IMR-90 (cell line): ENCODE measurements around the gene EVA1A.

Source experiments
- BHLHE40 ChIP-seq: fragments of 150-350 bp; IDR thresholded peaks from 2 replicates; pipeline ENCODE4 v1.6.1; 2016; ENCODE audit warnings: mild to moderate bottlenecking, low read depth, low read length
- CEBPB ChIP-seq: IDR thresholded peaks from 2 replicates; pipeline ENCODE4 v1.6.1; 2012; ENCODE audit warnings: low read depth, low read length, improper control_type of control experiment
- NFE2L2 ChIP-seq: fragments of 150-350 bp; IDR thresholded peaks from 2 replicates; pipeline ENCODE4 v1.6.1; 2016; ENCODE audit warnings: low read depth, mild to moderate bottlenecking, low read length
- POLR2A ChIP-seq: IDR thresholded peaks from 2 replicates; pipeline ENCODE4 v1.6.1; 2012; ENCODE audit warnings: mild to moderate bottlenecking, low read depth, low read length
- RCOR1 ChIP-seq: IDR thresholded peaks from 2 replicates; pipeline ENCODE4 v1.6.1; 2012; ENCODE audit warnings: mild to moderate bottlenecking, low read length, improper control_type of control experiment; ENCODE audit not compliant: insufficient replicate concordance
- RFX5 ChIP-seq: IDR thresholded peaks from 2 replicates; pipeline ENCODE4 v1.8.0; 2012; ENCODE audit warnings: low read depth, mild to moderate bottlenecking, low read length, moderate library complexity
- SMC3 ChIP-seq: fragments of 150-350 bp; IDR thresholded peaks from 2 replicates; pipeline ENCODE4 v1.6.1; 2016; ENCODE audit warnings: low read depth, mild to moderate bottlenecking, antibody characterized with exemption, low read length, moderate library complexity
- TF ChIP-seq, protein P1 (sequence below): conservative IDR thresholded peaks from 2 replicates; pipeline ENCODE4 v1.5.1; 2012; ENCODE audit warnings: mild to moderate bottlenecking, low read depth, low read length, improper control_type of control experiment
- TF ChIP-seq, protein P2 (sequence below): fragments of 150-350 bp; IDR thresholded peaks from 2 replicates; pipeline ENCODE4 v1.6.1; 2016; ENCODE audit warnings: low read depth, mild to moderate bottlenecking, low read length, moderate library complexity, borderline replicate concordance

GRCh38 chr2:75558136-75558535 is 2.6 kb downstream of the EVA1A start:
- TF ChIP-seq BHLHE40, result no peak
- TF ChIP-seq, protein P1, sequence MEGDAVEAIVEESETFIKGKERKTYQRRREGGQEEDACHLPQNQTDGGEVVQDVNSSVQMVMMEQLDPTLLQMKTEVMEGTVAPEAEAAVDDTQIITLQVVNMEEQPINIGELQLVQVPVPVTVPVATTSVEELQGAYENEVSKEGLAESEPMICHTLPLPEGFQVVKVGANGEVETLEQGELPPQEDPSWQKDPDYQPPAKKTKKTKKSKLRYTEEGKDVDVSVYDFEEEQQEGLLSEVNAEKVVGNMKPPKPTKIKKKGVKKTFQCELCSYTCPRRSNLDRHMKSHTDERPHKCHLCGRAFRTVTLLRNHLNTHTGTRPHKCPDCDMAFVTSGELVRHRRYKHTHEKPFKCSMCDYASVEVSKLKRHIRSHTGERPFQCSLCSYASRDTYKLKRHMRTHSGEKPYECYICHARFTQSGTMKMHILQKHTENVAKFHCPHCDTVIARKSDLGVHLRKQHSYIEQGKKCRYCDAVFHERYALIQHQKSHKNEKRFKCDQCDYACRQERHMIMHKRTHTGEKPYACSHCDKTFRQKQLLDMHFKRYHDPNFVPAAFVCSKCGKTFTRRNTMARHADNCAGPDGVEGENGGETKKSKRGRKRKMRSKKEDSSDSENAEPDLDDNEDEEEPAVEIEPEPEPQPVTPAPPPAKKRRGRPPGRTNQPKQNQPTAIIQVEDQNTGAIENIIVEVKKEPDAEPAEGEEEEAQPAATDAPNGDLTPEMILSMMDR, result no peak
- TF ChIP-seq RCOR1, result no peak
- no peak for TF ChIP-seq SMC3
- TF ChIP-seq, protein P2, sequence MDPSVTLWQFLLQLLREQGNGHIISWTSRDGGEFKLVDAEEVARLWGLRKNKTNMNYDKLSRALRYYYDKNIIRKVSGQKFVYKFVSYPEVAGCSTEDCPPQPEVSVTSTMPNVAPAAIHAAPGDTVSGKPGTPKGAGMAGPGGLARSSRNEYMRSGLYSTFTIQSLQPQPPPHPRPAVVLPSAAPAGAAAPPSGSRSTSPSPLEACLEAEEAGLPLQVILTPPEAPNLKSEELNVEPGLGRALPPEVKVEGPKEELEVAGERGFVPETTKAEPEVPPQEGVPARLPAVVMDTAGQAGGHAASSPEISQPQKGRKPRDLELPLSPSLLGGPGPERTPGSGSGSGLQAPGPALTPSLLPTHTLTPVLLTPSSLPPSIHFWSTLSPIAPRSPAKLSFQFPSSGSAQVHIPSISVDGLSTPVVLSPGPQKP, result no peak
- no peak for TF ChIP-seq POLR2A
- TF ChIP-seq CEBPB, result no peak
- no peak for TF ChIP-seq NFE2L2
- TF ChIP-seq RFX5, result no peak
